GM03348 (cell line): ENCODE measurements around the gene ZNHIT1.
"Not testable (repeated sequence)": the region's sequence is repeated elsewhere in the genome, so short reads cannot be mapped to it uniquely, and the experiment has no call there.

Experiments
- DNase-seq: peaks from one replicate; pipeline ENCODE4 v3.0.0; 2012; ENCODE audit warnings: low spot score

Gene ZNHIT1

GRCh38 chr7:101241443-101242349 lies 23.7 kb downstream of the ZNHIT1 start:
- DNase-seq: no peak

GRCh38 chr7:101243646-101244374 lies 25.8 kb downstream of the ZNHIT1 start:
- DNase-seq: peak; percentile 44

GRCh38 chr7:101244375-101245146 lies 26.6 kb downstream of the ZNHIT1 start, which contains the start of gene FIS1:
TSS of gene FIS1 (minus strand) at chr7:101245081. CDS start at chr7:101245004, 77 bp downstream.
- peak; percentile 96 for DNase-seq

GRCh38 chr7:101245147-101245668 lies 27.2 kb downstream of the ZNHIT1 start:
- no peak for DNase-seq

GRCh38 chr7:101248276-101248675 lies 30.3 kb downstream of the ZNHIT1 start:
- DNase-seq: no peak

GRCh38 chr7:101250324-101250723 lies 32.4 kb downstream of the ZNHIT1 start:
- DNase-seq: no peak

GRCh38 chr7:101251871-101252659 lies 34.1 kb downstream of the ZNHIT1 start:
- DNase-seq: peak; percentile 99

GRCh38 chr7:101253199-101253598 lies 35.2 kb downstream of the ZNHIT1 start:
- not testable (repeated sequence) for DNase-seq

- no peak for DNase-seq
These were observed 37.8 kb downstream of the ZNHIT1 start for GRCh38 chr7:101255796-101256195.

- DNase-seq: no peak
These were observed 40.3 kb downstream of the ZNHIT1 start for GRCh38 chr7:101258243-101258731.

GRCh38 chr7:101264102-101264706 lies 46.2 kb downstream of the ZNHIT1 start:
- DNase-seq: not testable (repeated sequence)

GRCh38 chr7:101265622-101266516 lies 47.9 kb downstream of the ZNHIT1 start:
- DNase-seq: no peak

GRCh38 chr7:101269664-101270063 lies 51.7 kb downstream of the ZNHIT1 start:
- DNase-seq: no peak

GRCh38 chr7:101271021-101271420 lies 53.1 kb downstream of the ZNHIT1 start:
- DNase-seq: no peak

- DNase-seq: no peak
These were observed 55.2 kb downstream of the ZNHIT1 start for GRCh38 chr7:101273206-101273605.
